GM08714 (cell line): ENCODE results near the gene SH2D3C.

Experiments
- H3K4me3 ChIP-seq: fragments of 200-500 bp; sonication (Bioruptor generic); 2 replicates; pipeline ENCODE4 v1.5.1; 2014; ENCODE audit warnings: mild to moderate bottlenecking, low read length, inconsistent platforms
- ZNF274 ChIP-seq: IDR thresholded peaks from 2 replicates; pipeline ENCODE4 v1.6.1; 2012; ENCODE audit warnings: mild to moderate bottlenecking, low read depth, low read length

Gene SH2D3C

GRCh38 chr9:127739614-127740330, 38.7 kb downstream of the SH2D3C start:
- no peak overlapping the region for H3K4me3 ChIP-seq
- no peak for TF ChIP-seq ZNF274

GRCh38 chr9:127738666-127739065, 39.8 kb downstream of the SH2D3C start:
- no peak for TF ChIP-seq ZNF274
- no peak overlapping the region for H3K4me3 ChIP-seq

- no peak for TF ChIP-seq ZNF274
- H3K4me3 ChIP-seq, result no peak overlapping the region
Measured at GRCh38 chr9:127735530-127736185, 42.8 kb downstream of the SH2D3C start.

GRCh38 chr9:127734747-127735529, 43.5 kb downstream of the SH2D3C start, which contains the start of gene TOR2A:
TOR2A (minus strand) TSS chr9:127735294; CDS start chr9:127735270, 24 bp downstream.
- peak within 1 kb of the TSS; percentile 85 for H3K4me3 ChIP-seq
- no peak for TF ChIP-seq ZNF274

- peak overlapping the region; percentile 85; the same call in 1 of the 2 replicates for H3K4me3 ChIP-seq
- TF ChIP-seq ZNF274, result no peak
Measured at GRCh38 chr9:127734247-127734746, 44.2 kb downstream of the SH2D3C start.

- no peak for TF ChIP-seq ZNF274
- H3K4me3 ChIP-seq, result no peak overlapping the region
Measured at GRCh38 chr9:127733614-127734013, 44.9 kb downstream of the SH2D3C start.

- H3K4me3 ChIP-seq, result no peak overlapping the region
- no peak for TF ChIP-seq ZNF274
Measured at GRCh38 chr9:127732444-127732843, 46.0 kb downstream of the SH2D3C start.

- H3K4me3 ChIP-seq, result no peak overlapping the region
- TF ChIP-seq ZNF274, result no peak
Measured at GRCh38 chr9:127731938-127732337, 46.5 kb downstream of the SH2D3C start.

GRCh38 chr9:127730799-127731410, 47.6 kb downstream of the SH2D3C start:
- H3K4me3 ChIP-seq, result no peak overlapping the region
- no peak for TF ChIP-seq ZNF274

- TF ChIP-seq ZNF274, result no peak
- no peak overlapping the region for H3K4me3 ChIP-seq
Measured at GRCh38 chr9:127730262-127730661, 48.2 kb downstream of the SH2D3C start.

- no peak overlapping the region for H3K4me3 ChIP-seq
- no peak for TF ChIP-seq ZNF274
Measured at GRCh38 chr9:127729522-127730256, 48.8 kb downstream of the SH2D3C start.

GRCh38 chr9:127728808-127729207, 49.7 kb downstream of the SH2D3C start:
- H3K4me3 ChIP-seq, result no peak overlapping the region
- no peak for TF ChIP-seq ZNF274

GRCh38 chr9:127726871-127727270, 51.6 kb downstream of the SH2D3C start:
- no peak for TF ChIP-seq ZNF274
- no peak overlapping the region for H3K4me3 ChIP-seq

GRCh38 chr9:127724012-127724411, 54.5 kb downstream of the SH2D3C start:
- TF ChIP-seq ZNF274, result no peak

More at GRCh38 chr9:127724012-127724411, 54.5 kb downstream of the SH2D3C start:
- no peak overlapping the region for H3K4me3 ChIP-seq
